AG08395 (cell line): ENCODE data around the gene MCF2L2.

ENCODE experiments used
- DNase-seq: peaks from one replicate; pipeline ENCODE4 v3.0.0; 2012; ENCODE audit warnings: mixed read lengths, low spot score

MCF2L2 gene

GRCh38 chr3:183163563-183163962 lies 264.9 kb downstream of the MCF2L2 start:
- DNase-seq, result no peak

- no peak for DNase-seq
Measured at GRCh38 chr3:183161552-183162336, 266.7 kb downstream of the MCF2L2 start.

GRCh38 chr3:183160616-183161015 lies 267.8 kb downstream of the MCF2L2 start:
- DNase-seq, result no peak

DNA sequence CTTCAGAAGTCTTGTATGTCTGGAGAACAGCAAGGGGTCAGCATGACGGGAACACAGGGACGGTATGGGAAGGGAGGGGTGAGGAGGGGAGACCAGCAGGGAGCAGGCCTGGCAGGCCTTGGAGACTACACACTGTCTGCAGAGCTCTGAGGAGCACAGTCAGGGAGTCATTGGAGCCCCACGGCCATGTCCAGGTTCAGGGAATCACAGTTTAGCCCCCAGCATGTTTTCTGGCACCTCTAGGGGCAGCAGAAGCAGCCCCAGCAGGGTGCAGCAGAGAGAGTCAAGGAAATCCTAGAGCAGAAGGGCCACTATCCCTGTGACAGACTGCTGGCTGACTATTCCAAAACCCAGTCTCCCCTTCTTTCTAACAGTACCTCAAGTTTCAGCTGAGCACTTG lies 269.1 kb downstream of the MCF2L2 start:
- DNase-seq, result no peak

DNA sequence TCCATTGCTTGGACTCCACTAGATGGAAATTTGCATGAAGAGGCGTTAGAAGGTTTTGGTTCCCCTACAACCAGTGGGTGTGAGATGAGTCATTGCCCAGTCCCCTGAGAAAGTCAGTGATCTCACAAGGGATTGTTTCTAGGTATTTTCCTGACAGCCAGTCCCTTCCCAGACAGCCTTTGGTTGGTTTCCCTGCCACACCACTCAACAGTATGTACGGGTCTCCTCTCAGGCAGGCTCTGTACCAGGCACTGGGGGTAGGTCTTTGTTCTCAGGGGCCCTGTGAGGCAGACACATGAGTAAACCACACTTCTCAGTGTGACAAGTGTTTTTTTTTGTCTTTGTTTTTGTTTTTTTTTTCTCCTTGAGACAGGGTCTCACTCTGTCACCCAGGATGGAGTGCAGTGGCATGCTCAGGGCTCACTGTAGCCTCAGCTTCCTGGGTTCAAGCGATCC lies 269.8 kb downstream of the MCF2L2 start:
- DNase-seq, result no peak

DNA sequence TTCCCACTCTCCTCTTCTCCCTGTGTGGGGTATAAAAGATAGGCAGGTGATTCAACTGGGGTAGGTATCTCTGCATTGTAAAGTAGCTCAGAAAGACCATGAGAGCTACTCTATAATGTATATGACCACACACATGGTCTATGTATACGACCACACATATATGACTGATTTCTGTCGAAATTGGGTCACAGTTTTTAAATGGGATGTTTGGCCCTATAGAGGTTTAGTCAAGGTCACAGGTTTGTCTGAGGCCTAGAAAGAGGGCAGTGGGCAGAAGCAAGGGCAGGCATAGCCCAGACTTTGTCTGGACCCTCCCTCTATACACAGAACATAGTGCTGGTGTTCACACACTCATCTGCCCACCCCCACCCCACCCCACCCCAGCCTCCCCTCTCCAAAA lies 270.3 kb downstream of the MCF2L2 start:
- no peak for DNase-seq

- DNase-seq, result no peak
Measured at GRCh38 chr3:183156266-183156665, 272.2 kb downstream of the MCF2L2 start.

DNA sequence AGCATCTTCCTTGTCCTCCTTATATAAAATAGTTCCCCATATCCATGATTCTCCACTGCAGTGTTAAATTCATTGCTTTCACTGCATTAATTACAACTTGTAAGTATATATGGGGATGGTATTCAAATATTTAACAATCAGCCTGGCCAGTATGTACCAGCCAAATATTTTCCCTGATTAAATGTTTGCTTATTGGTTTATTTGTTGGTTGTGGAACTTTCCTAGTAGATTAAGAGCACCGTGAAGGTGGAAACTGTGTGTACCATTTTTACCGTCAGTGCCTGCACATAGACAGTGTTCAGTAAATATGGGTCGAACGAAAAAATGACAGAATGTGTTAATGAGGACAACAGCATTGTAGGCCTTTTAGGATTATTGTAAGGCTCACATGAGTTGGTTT lies 272.9 kb downstream of the MCF2L2 start:
- no peak for DNase-seq

GRCh38 chr3:183153210-183153950 lies 275.0 kb downstream of the MCF2L2 start:
- no peak for DNase-seq

GRCh38 chr3:183151821-183152351 lies 276.5 kb downstream of the MCF2L2 start:
- no peak for DNase-seq

DNA sequence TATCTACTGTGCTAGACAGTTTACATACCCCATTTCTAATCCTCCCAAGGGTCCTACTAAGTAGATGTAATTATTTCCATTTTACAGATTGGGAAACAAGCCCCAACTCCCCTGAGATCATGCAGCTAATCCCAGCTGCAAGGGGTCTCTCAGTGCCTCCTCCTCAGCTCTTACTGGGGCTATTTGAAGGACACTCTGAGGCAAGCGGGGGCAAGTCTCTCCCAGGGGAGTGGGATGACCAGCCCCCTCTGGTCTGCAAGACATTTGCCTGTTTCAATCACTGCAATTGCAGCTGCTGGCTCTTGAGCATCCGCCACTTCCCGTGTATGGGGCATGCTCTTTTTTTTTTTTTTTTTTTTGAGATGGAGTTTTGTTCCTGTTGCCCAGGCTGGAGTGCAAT lies 277.3 kb downstream of the MCF2L2 start:
- no peak for DNase-seq

GRCh38 chr3:183149915-183150750 lies 278.3 kb downstream of the MCF2L2 start:
- DNase-seq, result no peak

GRCh38 chr3:183148056-183148455 lies 280.4 kb downstream of the MCF2L2 start:
- no peak for DNase-seq

DNA sequence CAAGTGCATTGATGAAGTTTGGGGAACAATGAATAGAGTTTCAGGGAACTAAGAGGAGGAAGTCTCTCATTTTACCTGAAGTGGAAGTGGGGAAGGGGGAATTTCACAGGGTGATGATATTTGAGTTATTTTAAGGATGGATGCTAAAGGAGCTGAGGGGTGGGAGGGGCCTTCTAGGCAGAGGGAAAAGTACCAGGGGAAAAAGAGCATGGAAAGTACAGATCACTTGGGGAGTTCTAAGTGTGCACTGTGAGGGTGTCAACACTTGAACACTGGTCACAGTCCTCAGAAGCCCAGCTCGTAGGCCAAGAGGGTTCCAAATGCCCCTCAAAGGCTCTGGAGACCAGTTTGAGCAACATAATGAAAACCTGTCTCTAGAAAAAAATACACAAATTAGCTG lies 284.1 kb downstream of the MCF2L2 start:
- no peak for DNase-seq

- DNase-seq, result no peak
Measured at GRCh38 chr3:183142199-183142598, 286.2 kb downstream of the MCF2L2 start.

- no peak for DNase-seq
Measured at GRCh38 chr3:183134844-183135243, 293.6 kb downstream of the MCF2L2 start.

- no peak for DNase-seq
Measured at GRCh38 chr3:183132409-183132808, 296.0 kb downstream of the MCF2L2 start.

GRCh38 chr3:183131735-183132134 lies 296.7 kb downstream of the MCF2L2 start:
- no peak for DNase-seq

DNA sequence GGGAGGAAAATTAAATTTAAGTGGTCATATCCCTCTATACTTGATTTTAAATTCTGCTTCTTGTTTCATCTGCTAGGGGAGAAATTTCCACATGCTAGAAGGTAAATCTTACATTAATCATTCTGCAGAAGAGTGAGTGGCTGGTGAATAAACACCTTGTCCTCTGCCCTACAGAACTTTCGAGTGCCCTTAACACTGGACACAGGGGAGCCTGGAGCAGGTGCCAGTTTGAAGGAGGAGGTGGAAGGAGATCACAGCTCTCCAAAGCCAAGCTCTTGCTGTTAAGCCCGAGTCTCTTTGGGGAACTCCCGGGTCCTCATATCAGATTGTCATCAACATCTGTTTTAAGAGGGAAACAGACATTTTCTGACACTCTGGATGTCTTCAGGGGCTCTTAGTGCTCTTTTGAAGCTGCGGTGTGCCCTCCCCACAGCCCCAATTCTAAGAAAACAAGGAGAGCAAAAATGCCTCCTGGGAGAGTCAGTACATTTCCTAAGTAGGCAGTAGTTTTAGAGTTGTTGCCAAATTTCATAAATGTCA lies 297.2 kb downstream of the MCF2L2 start:
- DNase-seq, result no peak

DNA sequence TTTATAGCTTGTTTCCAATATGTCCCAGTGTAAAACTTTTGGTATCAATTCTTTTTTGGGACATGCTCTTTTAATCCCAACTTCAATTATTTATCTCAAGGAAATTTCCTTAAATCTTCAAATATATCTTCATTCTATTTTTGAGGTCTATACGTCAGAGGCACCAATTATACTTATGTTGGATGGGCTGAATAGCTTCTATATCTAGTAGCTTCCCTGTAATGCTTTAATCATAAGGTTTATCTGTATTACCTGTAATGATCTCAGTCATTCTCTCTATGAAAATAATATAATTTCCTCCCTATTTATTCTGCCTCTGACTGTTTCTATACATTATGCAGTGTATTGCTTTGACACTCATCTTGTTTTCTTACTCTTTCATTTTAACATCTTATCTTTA lies 299.2 kb downstream of the MCF2L2 start:
- no peak for DNase-seq

DNA sequence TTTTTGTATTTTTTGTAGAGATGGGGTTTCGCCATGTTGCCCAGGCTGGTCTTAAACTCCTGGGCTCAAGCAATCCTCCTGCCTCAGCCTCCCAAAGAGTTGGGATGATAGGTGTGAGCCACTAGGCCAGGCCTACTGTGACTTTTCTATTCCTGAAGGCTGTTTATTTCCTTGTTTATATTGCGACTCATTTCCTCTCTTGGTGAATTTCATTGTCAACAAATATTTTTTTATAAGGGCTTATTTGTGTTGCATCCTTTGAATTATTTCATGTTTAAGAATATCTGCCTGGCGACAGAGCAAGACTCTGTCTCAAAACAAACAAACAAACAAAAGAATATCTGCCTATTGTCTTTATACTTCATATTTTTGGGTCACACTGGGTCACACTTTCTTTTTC lies 299.7 kb downstream of the MCF2L2 start:
- DNase-seq, result no peak
